RWPE1 (cell line): ENCODE results near the gene DBNDD2.

ENCODE experiments used
- CTCF ChIA-PET: fragments of 350-600 bp; sonication (Branson Sonifier 250); formaldehyde crosslinking; extraction: SDS; loops from one replicate; lab custom pipeline; 2021; lab: Yijun Ruan, JAX
- POLR2A ChIA-PET: fragments of 400-600 bp; formaldehyde crosslinking; extraction: SDS; loops from one replicate; lab custom pipeline; 2020; ENCODE audit warnings: antibody characterized with exemption; ENCODE audit not compliant: low non-redundant PET; lab: Yijun Ruan, JAX
- DNase-seq: peaks from one replicate; pipeline ENCODE4 v3.0.0; 2012; ENCODE audit warnings: low spot score
- H3K27ac ChIP-seq: fragments of 450-650 bp; 2 replicates; pipeline ENCODE4 v1.5.1; 2017
- CTCF ChIP-seq: fragments of 450-650 bp; conservative IDR thresholded peaks from 2 replicates; pipeline ENCODE4 v1.5.1; 2017; ENCODE audit warnings: low read depth, mild to moderate bottlenecking

DBNDD2 gene

GRCh38 chr20:45363611-45364492, 44.2 kb upstream of the DBNDD2 start:
- no peak for TF ChIP-seq CTCF
- no peak for DNase-seq
- CTCF ChIA-PET, result interaction anchor here (0.6 to 8.5 kb wide), 22 partner anchors 9 to 742 kb away, joined by 3 to 65 read pairs (median 8); partner anchors contain the start of genes DBNDD2, MATN4 and SDC4
- peak overlapping the region; percentile 90 for H3K27ac ChIP-seq
- POLR2A ChIA-PET, result interaction anchor here (0.6 to 2.2 kb wide), 7 partner anchors 15 to 324 kb away, joined by 3 to 14 read pairs (median 6); no protein-coding TSS in a partner anchor

- ChIA-PET POLR2A (no interaction called here), CTCF (interaction anchor here (0.6 to 1.9 kb wide), 8 partner anchors 8 to 406 kb away, joined by 3 to 9 read pairs (median 4); no protein-coding TSS in a partner anchor)
- no peak for TF ChIP-seq CTCF
- DNase-seq, result no peak
- H3K27ac ChIP-seq, result no peak overlapping the region
Measured at GRCh38 chr20:45365444-45365970, 42.6 kb upstream of the DBNDD2 start.

GRCh38 chr20:45366192-45366591, 41.9 kb upstream of the DBNDD2 start:
- ChIA-PET CTCF (interaction anchor here (0.6 to 1.9 kb wide), 7 partner anchors 16 to 122 kb away, joined by 3 to 9 read pairs (median 4); no protein-coding TSS in a partner anchor), POLR2A (no interaction called here)
- DNase-seq, result no peak
- no peak for TF ChIP-seq CTCF
- H3K27ac ChIP-seq, result no peak overlapping the region

- ChIA-PET POLR2A (no interaction called here), CTCF (interaction anchor here (0.6 to 0.9 kb wide), 3 partner anchors 16 to 122 kb away, joined by 3 to 5 read pairs (median 5); no protein-coding TSS in a partner anchor)
Measured at GRCh38 chr20:45366631-45367030, 41.5 kb upstream of the DBNDD2 start.

GRCh38 chr20:45367126-45367525, 41.0 kb upstream of the DBNDD2 start:
- no peak for TF ChIP-seq CTCF
- POLR2A ChIA-PET, result no interaction called here
- CTCF ChIA-PET, result interaction anchor here (0.6 to 1.0 kb wide), 2 partner anchors 44 to 55 kb away, joined by 3 read pairs; no protein-coding TSS in a partner anchor
- no peak overlapping the region for H3K27ac ChIP-seq
- no peak for DNase-seq

More at GRCh38 chr20:45366631-45367030, 41.5 kb upstream of the DBNDD2 start:
- DNase-seq, result no peak
- H3K27ac ChIP-seq, result no peak overlapping the region
- no peak for TF ChIP-seq CTCF
